Upper lobe of left lung (tissue), 6 donors: Measurements from ENCODE around the gene NKX2-3. TPM values are rescaled to one million over a fixed set of nuclear protein-coding genes. Genes with fewer than 3 reads are reported as not detected.

Experiments used
- ATAC-seq, 2 donors: fragments of 200-7000 bp; cut with Tn5 transposase; one replicate each; pipeline ENCODE4 v1.9.1; 2022; ENCODE audit warnings: mild to moderate bottlenecking in 2 of 2, moderate library complexity in 2 of 2; ENCODE audit not compliant: low FRiP score in 2 of 2
- DNase-seq, 2 donors: peaks; one replicate each; pipeline ENCODE4 v3.0.0-alpha.2; 2019 to 2020
- H3K27ac ChIP-seq, 4 donors: fragments of 200-600 bp; sonication (generic); one replicate each; pipeline ENCODE4 v1.5.1; 2016 to 2019
- H3K27me3 ChIP-seq, 4 donors: fragments of 200-600 bp; sonication (generic); one replicate each; pipeline ENCODE4 v1.5.1; 2017 to 2019
- H3K36me3 ChIP-seq, 4 donors: fragments of 200-600 bp; sonication (generic); one replicate each; pipeline ENCODE4 v1.5.1; 2016 to 2019
- H3K4me1 ChIP-seq, 4 donors: fragments of 200-600 bp; sonication (generic); one replicate each; pipeline ENCODE4 v1.5.1; 2018 to 2019
- H3K4me3 ChIP-seq, 4 donors: fragments of 200-600 bp; sonication (generic); one replicate each; pipeline ENCODE4 v1.5.1; 2017 to 2019; ENCODE audit warnings: mild to moderate bottlenecking in 2 of 4, moderate library complexity in 1 of 4
- H3K9me3 ChIP-seq, 4 donors: fragments of 200-600 bp; sonication (generic); one replicate each; pipeline ENCODE4 v1.5.1; 2018 to 2019
- EP300 ChIP-seq, 4 donors: sonication (generic); formaldehyde crosslinking; IDR thresholded peaks; one replicate each; pipeline ENCODE4 v1.5.1; 2017; ENCODE audit warnings: antibody characterized with exemption in 4 of 4, control low read depth in 2 of 4
- POLR2A ChIP-seq, 4 donors: fragments of 450-650 bp; IDR thresholded peaks; one replicate each; pipeline ENCODE4 v1.5.1; 2016 to 2017; ENCODE audit warnings: antibody characterized with exemption in 4 of 4, mild to moderate bottlenecking in 2 of 4
- POLR2AphosphoS5 ChIP-seq, 2 donors: sonication (generic); formaldehyde crosslinking; IDR thresholded peaks; one replicate each; pipeline ENCODE4 v1.5.1; 2017; ENCODE audit warnings: antibody characterized with exemption in 2 of 2
- WGBS, 2 donors: methylation state at CpG; one replicate each; pipeline ENCODE4 v1.1.5; 2017 to 2018; 5-methylcytosine and 5-hydroxymethylcytosine counted together
- total RNA-seq, 6 donors: library from RNA; depleted of rRNA in 4 of 6; stranded (reverse); fragments of >200 nt in 4 of 6; gene quantifications; one replicate each; pipeline versions ENCODE4 v1.1.0 to v1.2.1, GENCODE V29; 2016 to 2021
- TF ChIP-seq, protein P1 (sequence below), 6 experiments: fragments of 450-650 bp in 4 of 6; fragments of 200-600 bp in 2 of 6; sonication (generic) in 2 of 6; IDR thresholded peaks; one replicate each; pipeline ENCODE4 v1.5.1; 2016 to 2019; ENCODE audit warnings: antibody characterized with exemption in 6 of 6
- donor health status: DM: no; HTN: no; CAD: no; lungs with moderate emphysema.
- donor health status: DM: no; HTN: yes; CAD: no; lungs with severe emphysema.

NKX2-3 gene
- total RNA-seq, 6 donors from 2014 or later, result 0.10 to 0.20 TPM; not detected in 4

DNA sequence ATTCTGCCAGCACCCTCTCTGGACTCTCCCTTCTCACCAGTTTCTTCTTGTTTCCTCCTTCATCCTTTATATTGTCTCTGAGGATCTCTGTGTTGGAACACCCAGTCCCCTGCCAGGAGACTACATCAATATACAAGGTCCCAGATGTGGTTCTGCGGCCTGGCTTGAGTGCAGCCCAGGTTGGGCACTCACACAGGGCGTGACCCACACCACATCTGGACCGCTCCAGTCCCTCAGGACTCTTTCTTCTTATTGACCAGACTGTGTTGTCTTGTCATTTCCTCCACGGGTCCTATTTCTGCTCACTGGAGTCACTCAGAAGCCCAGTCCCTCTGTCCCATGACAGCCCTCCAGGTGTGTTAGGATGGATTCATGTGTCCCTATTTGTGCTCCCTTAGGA is 26.0 kb downstream of the NKX2-3 start:
- Histone ChIP-seq H3K27me3 (no peaks in the 10 kb centered on the region), H3K9me3 (no peaks in the 10 kb centered on the region), H3K4me3 (no peak overlapping the region), H3K4me1 (no peaks in the 10 kb centered on the region), H3K36me3 (no peaks in the 10 kb centered on the region), H3K27ac (no peak overlapping the region)
- peak in 1 of 2 donors; percentile 8 for ATAC-seq
- TF ChIP-seq EP300 (IDR thresholded peaks at IDR 0.05) (no peak), POLR2AphosphoS5 (IDR thresholded peaks at IDR 0.05) (no peak), POLR2A (IDR thresholded peaks at IDR 0.05) (no peak)
- TF ChIP-seq, protein P1, sequence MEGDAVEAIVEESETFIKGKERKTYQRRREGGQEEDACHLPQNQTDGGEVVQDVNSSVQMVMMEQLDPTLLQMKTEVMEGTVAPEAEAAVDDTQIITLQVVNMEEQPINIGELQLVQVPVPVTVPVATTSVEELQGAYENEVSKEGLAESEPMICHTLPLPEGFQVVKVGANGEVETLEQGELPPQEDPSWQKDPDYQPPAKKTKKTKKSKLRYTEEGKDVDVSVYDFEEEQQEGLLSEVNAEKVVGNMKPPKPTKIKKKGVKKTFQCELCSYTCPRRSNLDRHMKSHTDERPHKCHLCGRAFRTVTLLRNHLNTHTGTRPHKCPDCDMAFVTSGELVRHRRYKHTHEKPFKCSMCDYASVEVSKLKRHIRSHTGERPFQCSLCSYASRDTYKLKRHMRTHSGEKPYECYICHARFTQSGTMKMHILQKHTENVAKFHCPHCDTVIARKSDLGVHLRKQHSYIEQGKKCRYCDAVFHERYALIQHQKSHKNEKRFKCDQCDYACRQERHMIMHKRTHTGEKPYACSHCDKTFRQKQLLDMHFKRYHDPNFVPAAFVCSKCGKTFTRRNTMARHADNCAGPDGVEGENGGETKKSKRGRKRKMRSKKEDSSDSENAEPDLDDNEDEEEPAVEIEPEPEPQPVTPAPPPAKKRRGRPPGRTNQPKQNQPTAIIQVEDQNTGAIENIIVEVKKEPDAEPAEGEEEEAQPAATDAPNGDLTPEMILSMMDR (IDR thresholded peaks at IDR 0.05), result no peak
- WGBS, 2 donors, result 77 to 79% methylated on average over 4 of the region's 4 CpGs
- DNase-seq, result no peak

DNA sequence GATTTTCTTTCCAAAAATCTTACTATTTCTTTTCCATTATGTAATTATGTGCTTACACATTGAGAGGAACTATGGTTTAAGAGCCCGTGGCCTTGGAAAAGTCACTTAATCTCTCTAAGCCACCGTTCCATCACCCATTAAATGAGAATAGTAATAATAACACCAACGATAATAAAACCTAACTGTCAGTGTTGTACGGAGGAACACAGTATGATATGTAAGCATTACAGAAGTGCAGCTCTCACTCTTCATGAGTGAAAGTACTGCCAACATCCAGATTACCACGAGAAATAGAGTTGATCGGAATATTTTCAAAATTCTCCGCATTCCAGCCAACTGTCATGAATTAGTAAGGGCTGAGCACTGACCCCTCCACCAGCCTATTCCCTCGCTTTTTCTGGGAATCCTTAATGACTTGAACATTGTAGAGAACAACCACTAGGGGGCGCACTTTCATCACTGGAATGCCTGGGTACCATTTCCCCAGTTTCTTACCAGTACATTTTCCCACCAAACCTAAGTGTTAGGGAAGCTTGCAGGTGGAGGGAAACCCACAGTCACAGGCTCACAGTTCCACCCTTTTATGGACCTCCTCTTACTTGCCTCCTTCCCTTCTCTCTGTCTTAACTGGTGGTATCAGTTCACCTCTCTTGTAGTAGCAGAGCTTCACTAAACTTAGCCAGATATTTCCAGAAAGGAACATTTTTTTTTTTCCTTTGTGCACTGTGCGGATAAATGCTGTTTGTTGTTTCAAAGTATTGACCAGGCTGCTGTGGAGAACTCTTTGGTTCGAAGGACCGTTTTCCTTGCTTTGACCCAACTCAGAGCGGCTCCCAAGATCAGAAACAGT is 27.8 kb downstream of the NKX2-3 start:
- WGBS, 2 donors, result 42 to 44% methylated on average over 13 of the region's 13 CpGs
- H3K27me3 ChIP-seq, result no peaks in the 10 kb centered on the region
- H3K4me1 ChIP-seq, result no peaks in the 10 kb centered on the region
- H3K36me3 ChIP-seq, result no peaks in the 10 kb centered on the region
- DNase-seq (peak in 1 of 2 donors; percentile 44), ATAC-seq (peak in 1 of 2 donors; percentile 66)
- H3K27ac ChIP-seq, result no peak overlapping the region
- no peaks in the 10 kb centered on the region for H3K9me3 ChIP-seq
- H3K4me3 ChIP-seq, result no peak overlapping the region
- TF ChIP-seq EP300 (IDR thresholded peaks at IDR 0.05) (no peak), POLR2A (IDR thresholded peaks at IDR 0.05) (no peak), POLR2AphosphoS5 (IDR thresholded peaks at IDR 0.05) (no peak)
- TF ChIP-seq, protein P1 (IDR thresholded peaks at IDR 0.05), result peak; percentile 36 to 61 (median 57)

DNA sequence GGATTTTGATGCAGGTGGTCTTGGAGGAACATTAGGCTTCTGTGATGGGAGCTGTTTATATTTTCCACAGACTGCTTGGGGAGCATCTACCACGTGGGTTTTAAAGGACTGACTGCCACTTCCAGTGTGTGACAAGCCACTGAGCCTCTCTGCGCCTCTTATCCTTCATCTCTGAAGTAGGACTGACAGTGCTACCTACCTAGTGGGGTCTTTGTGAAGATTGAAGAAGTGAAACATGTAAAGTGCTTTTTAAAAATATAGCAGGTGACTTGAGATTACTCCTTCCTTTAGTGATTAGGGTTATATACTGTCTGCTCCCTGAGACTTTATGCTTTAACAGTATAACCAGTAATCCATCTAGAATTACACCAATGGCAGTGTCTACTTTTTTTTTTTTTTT is 29.9 kb downstream of the NKX2-3 start:
- H3K27ac ChIP-seq, result no peak overlapping the region
- no peak for ATAC-seq

DNA sequence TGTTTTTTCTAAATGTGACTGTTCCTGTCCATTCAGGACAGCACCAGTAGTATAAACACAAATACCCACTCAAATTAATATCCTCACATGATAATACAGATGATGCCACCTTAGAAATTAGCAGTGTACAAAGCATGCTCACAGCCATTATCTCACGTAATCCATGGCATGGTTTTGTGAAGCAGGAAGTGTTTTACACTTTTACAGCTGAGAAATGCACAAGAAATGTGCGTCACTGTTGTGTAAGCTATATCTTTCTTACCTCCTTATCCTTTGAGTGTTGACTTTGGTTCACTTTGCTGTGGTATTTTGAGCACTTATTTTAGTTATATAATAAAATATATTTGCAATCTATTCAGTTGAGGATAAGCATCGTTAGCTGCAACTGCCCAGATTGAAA is 31.6 kb downstream of the NKX2-3 start:
- no peak overlapping the region for H3K27ac ChIP-seq
- WGBS, 2 donors, result 29 to 33% methylated on average over 3 of the region's 3 CpGs
- no peaks in the 10 kb centered on the region for H3K27me3 ChIP-seq
- ATAC-seq, result no peak
- H3K4me1 ChIP-seq, result no peaks in the 10 kb centered on the region
- no peaks in the 10 kb centered on the region for H3K36me3 ChIP-seq
- no peak for TF ChIP-seq EP300 (IDR thresholded peaks at IDR 0.05)
- TF ChIP-seq, protein P1 (IDR thresholded peaks at IDR 0.05), result no peak
- no peak for TF ChIP-seq POLR2AphosphoS5 (IDR thresholded peaks at IDR 0.05)
- TF ChIP-seq POLR2A (IDR thresholded peaks at IDR 0.05), result no peak
- H3K9me3 ChIP-seq, result no peaks in the 10 kb centered on the region
- no peak overlapping the region for H3K4me3 ChIP-seq
- no peak for DNase-seq

More for the DNA sequence above, 29.9 kb downstream of the NKX2-3 start:
- Histone ChIP-seq H3K36me3 (no peaks in the 10 kb centered on the region), H3K4me1 (no peaks in the 10 kb centered on the region), H3K27me3 (no peaks in the 10 kb centered on the region), H3K4me3 (no peak overlapping the region), H3K9me3 (no peaks in the 10 kb centered on the region)
- no peak for TF ChIP-seq POLR2AphosphoS5 (IDR thresholded peaks at IDR 0.05)
- no peak for TF ChIP-seq EP300 (IDR thresholded peaks at IDR 0.05)
- TF ChIP-seq, protein P1 (IDR thresholded peaks at IDR 0.05), result no peak
- no peak for TF ChIP-seq POLR2A (IDR thresholded peaks at IDR 0.05)
- WGBS, 2 donors, result 55 to 58% methylated on average over 2 of the region's 2 CpGs
- DNase-seq, result no peak
